Embryonic facial prominence (tissue), 1 donor: ENCODE results near the gene MAML3.

Experiments
- DNase-seq: peaks from one replicate; pipeline ENCODE4 v3.0.0-alpha.2; 2016; ENCODE audit errors: extremely low spot score

The MAML3 gene

DNA sequence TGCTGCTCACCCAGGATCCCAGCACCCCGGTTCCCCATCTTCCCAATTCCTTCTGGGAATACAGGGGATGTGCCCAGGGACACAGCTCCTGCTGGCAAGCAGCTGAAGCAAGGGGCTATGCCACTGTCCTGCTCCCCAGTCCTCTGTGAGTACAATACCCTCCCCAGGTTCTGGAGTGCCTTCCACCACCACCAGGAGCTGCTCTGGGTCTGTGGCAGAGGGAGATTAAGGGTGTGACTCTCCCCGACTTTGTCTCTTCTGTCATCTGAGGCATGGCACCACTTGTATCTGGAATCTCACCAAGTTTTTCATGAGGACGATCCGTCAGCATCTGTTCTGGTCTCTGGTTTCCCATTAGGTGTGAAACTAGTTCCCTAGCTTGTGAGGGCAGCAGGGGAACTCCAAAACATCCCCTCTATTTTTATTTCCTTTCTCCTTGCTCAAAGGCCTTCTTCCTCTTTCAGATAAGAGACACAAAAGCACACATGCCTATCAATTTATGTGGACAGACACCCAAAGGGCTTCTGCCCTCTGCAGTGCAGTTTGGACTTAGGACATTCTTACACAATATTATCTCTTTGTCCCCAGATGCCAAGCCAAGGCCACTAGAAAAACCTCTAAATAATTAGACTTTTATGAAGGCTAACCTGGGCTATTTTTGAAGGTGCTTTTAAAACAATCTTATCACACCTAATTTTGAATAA, 461.5 kb downstream of the MAML3 start:
- DNase-seq, result no peak

DNA sequence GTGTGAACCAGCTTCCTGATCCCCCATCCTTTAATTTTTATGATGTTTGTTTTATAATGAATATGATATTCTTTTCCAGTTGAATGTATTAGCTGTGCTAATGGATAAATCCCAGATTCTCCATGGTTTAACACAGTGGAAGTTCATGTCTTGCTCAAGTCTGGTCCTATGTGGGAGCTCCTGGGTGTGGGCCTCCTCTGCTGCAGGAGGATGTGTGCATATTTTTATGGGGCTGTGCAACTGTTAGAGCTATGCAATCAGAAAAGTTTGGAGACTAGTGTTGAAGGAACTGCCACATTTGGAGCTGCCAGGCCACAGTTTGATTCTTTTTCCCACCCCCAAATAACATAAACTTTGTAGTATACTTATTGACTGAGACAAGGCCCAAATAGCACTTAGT, 463.6 kb downstream of the MAML3 start:
- DNase-seq, result no peak

DNA sequence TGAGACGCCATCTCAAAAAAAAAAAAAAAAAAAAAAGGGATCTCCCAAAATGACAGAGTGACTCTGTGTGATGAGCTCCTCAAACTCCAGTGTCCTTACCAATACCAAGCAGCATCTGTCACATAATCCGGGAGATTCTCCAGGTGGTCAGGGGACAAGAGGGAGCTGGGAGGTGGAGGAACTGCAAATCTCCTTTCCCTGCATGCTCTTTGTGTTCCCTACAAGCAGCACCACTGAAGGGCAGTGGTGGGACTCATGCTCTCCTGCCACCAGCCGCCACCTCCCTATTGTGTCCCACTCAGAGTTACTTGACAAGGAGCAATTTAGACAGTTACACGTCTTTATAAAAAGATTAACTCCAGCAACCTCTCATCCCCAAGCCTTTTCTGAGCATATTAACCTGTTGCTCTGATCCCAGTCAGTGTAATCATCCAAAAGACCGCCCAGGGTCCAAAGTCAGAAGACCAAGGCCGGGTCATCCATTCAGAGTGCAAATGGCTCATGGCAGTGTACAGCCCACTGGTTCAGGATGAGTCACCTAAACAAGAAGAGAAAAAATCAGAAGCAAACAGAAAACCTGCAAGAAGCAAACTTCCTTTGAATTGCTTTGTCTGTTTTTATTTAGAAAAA, 464.8 kb downstream of the MAML3 start:
- no peak for DNase-seq

DNA sequence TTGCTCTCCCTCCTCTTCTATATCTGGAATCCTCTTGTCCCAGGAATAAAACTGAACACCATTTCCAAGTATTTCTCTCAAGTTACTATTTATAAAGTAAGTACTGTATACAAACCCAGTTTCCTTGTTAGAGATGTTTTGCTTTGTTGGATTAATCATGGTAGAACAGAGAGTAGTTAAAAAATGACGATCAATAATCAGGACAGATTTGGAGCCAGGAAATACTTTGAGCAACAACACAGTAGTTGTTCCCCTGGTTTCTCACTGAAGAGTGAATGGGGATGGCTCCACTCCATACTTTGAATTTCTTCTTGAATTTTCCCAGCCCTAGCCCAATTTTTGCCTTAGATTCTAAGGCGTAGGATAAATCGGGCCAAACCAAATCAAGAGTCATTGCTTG, 467.0 kb downstream of the MAML3 start:
- DNase-seq, result no peak

DNA sequence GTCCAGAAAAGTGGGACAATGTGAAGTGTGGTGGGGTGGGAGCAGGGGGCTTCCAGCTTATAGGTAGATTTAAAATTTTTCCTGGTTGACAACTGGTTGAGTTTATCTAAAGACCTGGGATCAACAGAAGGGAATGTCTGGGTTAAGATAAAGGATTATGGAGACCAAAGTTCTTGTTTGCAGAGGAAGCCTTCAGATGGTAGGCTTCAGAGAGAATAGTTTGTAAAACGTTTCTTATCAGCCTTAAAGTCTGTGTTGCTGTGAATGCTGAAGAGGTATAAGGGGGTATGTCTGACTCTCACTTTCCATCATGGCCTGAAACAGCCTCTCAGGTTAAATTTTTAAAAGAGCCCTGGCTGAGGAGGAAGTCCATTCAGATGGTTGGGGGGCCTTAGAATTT, 467.9 kb downstream of the MAML3 start:
- no peak for DNase-seq

DNA sequence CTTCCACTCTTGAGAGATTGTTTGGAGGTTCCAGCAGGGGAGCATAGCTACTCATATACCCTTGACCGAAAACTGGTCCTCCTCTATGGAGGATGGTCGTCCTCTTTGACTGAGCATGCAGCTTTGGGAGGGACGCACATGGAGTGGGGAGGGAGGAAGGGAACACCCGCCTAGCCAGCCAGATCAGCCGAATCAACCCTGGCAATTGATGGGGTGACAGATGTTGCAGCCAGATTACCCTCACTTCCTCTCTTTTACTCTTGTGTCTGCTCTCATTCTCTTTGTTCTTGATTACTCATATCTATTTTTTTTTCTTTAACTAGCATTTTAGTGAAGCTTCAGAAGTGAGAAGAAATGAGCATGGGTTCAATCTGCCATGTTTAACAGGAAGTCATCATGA, 468.8 kb downstream of the MAML3 start:
- DNase-seq, result no peak

DNA sequence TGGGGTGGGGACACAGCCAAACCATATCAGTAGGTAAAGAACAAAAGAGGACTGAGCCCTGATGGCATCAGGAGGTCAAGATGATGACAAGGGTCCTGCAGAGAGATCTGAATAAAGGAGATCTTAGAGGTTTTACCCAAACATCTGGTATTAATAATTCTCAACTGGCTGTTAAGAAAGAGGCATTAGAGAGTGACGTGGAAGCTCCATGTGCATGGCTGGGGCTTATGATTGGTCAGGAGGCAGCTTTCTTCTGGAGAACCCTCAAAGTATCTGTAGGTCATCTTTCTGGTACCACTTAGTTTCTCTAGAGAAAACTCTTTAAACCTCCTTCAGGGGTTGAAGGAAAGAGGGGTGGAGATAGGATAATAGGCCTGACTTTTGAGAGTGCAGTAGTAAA, 469.6 kb downstream of the MAML3 start:
- no peak for DNase-seq

DNA sequence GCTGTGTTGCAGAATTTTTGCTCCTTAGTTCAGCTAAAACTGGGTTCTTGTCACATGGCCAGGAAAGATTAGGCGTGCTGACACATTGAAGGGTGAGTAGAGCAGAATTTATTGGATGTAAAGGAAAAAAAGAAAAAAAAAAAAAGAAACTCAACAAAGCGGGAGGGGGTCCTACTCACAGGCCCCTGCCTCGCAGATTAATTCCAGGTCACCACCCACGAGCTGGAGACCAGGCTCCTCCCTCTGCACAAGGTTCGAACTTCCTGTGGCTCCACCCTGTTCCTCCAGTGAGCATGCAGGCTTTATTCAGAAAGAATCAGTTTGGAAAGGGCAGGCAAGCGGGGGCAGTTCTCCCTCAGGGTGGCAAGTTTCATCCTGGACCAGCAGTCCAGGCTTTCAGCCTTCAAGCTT, 471.2 kb downstream of the MAML3 start:
- DNase-seq, result no peak

DNA sequence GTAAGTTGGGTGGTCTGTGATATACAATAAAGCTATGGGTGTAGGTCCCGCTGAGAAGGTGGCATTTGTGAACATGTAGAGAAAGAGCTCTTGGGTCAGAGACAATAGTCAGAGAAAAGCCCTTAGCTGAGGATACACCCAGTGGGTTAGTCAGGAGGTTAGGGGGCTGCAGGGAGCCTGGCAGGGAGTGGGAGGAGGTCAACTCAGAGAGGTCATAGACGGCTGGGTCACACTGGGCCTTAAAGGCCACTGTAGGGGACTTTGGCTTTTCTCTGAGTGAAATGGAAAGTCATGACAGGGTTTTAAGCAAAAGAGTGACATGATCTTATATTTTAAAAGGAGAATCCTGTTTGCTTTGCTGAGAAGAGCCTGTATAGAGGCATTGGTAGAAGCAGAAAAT, 471.7 kb downstream of the MAML3 start:
- no peak for DNase-seq

DNA sequence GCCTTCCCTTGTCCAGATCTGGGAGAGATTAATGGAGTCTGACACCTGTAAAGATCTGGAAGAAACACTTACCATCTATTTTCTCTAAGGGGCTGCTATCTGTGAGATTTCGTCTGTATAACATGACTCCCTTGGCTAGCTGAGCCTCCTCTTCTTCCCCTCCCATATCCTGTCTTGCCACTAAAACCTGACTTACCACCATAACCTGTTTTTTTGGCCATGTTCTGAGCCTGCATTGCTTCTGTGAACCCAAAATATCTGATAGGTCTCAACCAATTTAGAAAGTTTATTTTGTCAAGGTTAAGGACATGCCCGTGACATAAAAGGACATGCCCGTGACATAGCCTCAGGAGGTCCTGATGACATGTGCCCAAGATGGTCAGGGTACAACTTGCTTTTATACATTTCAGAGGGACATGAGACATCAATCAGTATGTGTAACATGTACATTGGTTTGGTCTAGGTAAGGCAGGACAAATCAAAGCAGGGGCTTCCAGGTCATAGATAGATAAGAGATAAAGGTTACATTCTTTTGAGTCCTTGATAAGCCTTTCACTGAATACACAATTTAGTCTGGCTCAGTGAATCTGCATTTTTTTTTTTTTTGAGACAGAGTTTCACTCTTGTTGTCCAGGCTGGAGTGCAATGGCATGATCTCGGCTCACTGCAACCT, 476.9 kb downstream of the MAML3 start:
- no peak for DNase-seq

DNA sequence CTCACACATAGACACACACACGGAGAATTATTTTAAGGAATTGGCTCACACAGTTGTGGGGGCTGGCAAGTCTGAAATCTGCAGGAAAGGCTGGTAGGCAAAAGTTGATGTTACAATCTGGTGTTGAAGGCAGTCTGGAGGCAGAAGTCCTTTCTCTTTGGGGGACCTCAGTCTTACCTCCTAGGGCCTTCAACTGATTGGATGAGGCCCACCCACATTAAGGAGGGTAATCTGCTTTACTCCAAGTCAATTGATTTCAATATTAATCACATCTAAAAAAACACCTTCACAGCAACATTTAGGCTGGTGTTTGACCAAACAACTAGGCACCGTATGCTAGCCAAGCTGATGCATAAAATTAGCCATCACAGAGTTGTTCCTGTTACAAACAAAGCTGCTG, 477.6 kb downstream of the MAML3 start:
- no peak for DNase-seq

DNA sequence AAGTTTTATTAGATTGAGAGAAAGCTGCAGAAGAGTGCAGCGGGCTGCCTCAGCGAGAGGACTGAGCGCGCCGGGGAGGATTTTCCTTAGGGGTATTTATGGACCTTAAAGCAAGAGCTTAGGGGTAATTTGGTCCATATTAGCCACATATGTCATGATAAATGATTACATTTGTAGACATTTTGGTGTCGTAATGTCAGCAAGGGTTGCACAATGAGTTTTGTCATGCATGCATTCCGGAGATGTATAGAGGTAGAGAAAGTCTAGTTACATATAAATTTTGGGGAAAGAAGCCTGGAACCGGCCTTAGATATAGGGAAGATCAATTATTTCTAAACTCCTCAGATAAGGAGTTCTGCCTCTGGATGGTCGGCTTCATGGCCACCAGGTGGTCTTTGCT, 478.3 kb downstream of the MAML3 start:
- no peak for DNase-seq

DNA sequence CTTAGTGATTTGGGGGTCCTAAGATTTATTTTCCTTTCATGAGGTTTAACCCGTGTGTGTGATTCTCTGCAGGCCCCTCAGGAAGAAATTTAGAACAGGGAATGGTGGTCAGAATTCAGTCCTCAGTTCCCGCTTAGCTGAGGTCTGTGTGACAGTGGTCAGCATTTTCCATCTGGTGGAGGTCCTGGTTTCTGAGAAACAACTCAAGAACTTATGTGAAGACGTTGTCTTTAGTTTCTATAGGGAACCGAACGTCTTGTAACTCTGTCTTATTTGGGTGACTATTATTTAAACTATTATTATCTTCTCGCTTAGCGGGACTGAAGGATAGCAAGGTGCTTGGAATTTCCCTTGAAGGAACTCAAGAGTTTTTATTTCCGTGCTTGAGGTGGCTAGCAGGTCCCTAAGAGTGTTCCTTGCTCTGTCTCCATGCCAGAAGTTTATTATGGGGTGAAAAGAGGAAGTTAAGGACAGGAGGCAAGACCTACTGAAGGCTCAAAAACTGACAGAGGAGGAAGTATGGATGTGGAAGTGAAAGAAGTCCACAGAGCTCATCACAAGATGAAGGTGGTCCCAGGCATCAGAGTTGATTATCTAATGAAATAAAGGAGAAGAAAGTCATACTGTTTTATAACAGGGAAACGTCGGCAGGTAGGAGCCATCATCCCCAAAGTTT, 479.0 kb downstream of the MAML3 start:
- no peak for DNase-seq

DNA sequence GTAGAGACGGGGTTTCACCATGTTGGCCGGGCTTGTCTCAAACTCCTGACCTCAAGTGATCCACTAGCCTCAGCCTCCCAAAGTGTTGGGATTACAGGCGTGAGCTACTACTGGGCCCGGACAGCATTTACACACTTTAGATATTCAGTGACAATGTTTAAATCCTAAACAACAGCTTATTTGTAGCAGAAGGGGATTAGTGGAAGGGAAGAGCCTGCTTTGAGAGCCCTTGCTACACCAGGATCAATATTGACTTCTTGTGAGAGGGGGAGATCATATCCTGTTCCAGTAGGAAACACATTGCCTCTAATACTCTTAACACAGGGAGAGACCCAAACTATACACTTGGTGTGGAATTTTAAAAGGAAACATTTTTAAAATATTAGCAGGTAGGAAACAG, 481.3 kb downstream of the MAML3 start:
- DNase-seq, result no peak

DNA sequence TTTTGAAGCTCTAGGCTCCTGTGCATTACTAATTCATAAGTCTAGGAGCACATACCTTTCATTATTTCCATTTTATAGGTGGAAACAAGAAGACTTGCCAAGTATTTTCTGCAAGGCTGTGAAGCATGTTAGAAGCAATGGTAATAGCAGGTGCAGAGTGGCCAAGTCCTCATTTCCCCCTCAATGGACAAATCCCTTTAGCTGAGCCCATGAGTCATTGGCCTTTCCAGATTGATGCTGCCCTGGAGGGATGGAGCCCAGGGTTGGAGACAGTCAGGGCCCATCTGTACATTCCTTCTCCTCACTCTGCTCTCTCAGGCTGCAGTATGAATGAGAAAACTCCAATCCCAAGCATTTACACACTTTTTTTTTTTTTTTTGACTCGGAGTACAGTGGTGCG, 481.8 kb downstream of the MAML3 start:
- no peak for DNase-seq

DNA sequence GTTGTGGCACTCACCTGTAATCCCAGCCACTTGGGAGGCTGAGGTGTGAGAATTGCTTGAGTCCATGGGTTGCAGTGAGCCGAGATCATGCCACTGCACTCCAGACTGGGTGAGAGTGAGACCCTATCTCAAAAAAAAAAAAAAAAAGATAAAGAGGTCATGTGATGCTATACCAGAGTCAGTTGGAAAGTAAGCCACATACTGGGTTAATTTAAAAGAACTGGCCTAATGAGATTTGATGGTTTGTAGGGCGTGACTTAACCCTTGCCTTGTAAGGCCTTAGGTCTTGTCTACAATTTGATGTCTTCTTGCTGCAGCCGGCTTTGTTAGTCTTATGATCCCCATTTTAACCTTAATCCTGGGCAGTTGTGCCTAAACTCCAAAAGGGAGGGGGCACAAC, 483.2 kb downstream of the MAML3 start:
- no peak for DNase-seq

DNA sequence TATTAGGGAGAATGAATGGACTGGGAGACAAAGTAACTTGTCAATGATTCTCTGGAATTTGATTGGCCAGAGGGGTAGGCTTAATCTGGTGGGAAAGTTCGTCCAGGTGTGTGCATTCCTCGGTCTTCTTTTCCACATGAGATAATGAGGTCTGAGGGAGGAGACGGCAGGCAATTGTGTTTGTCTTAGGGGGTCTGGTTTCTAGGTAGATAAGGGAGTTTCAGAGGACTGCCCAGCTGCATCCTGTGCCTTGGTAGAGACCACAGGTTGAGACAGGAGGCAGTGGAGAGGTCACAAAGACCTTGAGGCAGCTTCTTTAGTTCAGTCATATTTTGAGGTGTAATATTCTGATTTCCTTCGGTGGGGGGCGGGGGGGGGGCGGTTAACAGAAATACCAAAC, 484.1 kb downstream of the MAML3 start:
- DNase-seq, result no peak

DNA sequence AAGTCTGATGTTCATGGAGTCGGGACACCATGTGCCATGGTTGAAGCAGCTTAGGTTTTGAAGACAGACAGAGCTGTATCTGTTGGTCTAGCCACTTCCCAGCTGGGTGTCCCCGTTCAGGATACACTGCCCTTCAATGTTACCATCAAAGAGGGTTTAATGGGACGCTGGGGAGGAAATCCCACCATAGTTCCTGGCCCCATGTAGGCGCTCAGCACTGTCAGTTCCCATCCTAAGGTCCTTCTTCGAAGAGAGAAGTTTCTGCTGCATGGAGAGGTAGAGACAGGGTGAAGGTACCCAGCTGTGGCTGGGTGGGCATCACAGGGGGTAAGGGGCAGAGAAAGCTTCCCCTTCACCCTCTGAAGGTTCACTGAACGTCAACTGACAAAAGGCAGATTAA, 484.6 kb downstream of the MAML3 start:
- no peak for DNase-seq

DNA sequence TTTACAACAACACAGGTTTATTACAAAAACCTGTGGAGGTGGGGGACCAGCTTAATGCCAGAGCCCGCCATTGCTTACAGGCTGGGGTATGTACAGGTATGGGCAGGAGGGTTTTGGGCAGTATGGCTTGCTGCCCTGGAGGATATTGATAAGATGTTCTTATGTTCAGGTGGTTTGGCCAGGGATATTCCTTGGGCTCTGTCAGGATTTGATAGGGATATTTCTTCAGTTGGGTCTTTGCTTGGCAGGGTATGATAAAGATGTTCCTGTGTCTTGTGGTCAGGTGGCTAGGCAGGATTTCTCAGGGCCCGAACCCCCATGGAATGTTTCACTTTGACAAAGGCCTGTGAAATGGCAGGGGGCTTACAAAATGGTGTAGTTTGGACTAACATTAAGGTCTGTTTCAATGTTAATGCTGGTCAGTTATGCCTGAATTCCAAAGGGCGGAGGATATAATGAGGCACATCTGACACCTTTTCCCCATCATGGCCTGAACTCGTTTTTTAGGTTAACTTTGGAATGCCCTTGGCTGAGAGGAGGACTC, 485.3 kb downstream of the MAML3 start:
- no peak for DNase-seq

DNA sequence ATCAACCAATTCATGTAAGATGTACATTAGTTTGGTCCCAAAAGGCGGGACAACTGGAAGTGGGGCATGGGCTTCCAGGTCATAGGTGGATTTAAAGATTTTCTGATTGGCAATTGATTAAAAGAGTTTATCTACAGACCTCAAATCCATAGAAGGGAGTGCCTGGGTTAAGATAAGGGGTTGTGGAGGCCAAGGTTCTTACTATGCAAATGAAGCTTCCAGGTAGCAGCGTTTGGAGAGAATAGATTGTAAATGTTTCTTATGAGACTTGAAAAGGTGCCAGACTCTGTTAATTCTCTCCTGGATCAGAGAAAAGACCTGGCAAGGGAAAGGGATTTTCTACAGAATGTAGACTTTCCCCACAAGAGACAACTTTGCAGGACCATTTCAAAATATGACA, 485.9 kb downstream of the MAML3 start:
- no peak for DNase-seq
